GM18870 (cell line): Measurements from ENCODE around the gene TRABD2A.
"Not testable (repeated sequence)": the region's sequence is repeated elsewhere in the genome, so short reads cannot be mapped to it uniquely, and the experiment has no call there.

ENCODE experiments used
- ATAC-seq: cut with Tn5 transposase; IDR thresholded peaks from one replicate; pipeline ENCODE4 v1.9.1; 2021; ENCODE audit warnings: moderate library complexity; ENCODE audit not compliant: unreplicated experiment

Gene TRABD2A

GRCh38 chr2:84782717-84783442, 98.0 kb downstream of the TRABD2A start:
- no peak for ATAC-seq

- ATAC-seq: no peak
These were observed 98.8 kb downstream of the TRABD2A start for GRCh38 chr2:84781942-84782716.

GRCh38 chr2:84779781-84780180, 101.1 kb downstream of the TRABD2A start:
- no peak for ATAC-seq

DNA sequence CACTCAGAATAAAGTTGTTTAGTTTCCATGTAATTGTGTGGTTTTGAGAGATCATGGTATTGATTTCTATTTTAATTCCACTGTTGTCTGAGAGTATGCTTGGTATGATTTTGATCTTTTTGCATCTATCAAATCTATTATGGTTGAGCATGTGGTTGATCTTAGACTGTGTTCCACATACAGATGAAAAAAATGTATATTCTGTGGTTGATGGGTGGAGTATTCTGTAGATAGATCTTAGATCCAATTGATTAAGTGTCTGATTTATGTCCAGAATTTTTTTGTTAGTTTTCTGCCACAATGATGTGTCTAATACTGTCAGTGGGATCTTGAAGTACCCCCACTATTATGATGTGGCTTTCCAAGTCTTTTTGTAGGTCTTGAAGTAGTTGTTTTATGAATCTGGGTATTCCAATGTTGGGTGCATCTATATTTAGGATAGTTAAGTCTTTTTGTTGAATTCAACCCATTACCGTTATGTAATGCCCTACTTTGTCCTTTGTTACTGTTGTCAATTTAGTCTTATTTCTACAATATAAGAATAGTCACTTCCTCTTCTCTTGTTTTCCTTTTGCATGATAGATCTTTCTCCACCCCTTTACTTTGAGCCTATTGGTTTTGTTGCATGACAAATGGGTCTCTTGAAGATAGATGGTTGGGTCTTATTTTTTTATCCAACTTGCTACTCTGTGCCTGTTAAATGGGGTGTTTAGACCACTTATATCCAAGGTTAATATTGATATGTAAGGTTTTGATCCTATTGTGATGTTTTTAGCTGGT, 101.8 kb downstream of the TRABD2A start:
- no peak for ATAC-seq

DNA sequence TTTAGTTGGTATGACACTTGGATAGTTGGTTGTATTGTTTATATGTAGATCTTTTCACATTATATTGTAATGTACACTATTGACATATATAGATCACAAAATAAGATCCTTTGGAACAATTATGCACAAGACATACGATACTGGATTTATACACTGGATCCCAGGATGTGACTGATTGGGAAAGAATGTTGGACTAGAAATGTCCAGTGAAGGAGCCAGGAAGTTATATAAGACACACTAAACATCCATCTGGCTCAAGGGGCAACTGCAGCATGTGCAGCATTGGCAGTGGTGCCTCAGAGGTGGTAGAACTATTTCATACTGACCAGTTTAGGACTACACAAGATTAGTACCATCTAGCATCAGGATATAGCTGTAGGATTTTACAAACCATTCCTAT, 104.9 kb downstream of the TRABD2A start:
- ATAC-seq: no peak

- ATAC-seq: not testable (repeated sequence)
These were observed 107.3 kb downstream of the TRABD2A start for GRCh38 chr2:84773562-84773961.
